Measurements from ENCODE around the gene CCT7. TPM values are rescaled to one million over a fixed set of nuclear protein-coding genes. Genes with fewer than 3 reads are reported as not detected.
A peak's percentile ranks its signal among the peaks of the same experiment; 100 is the strongest.
"Not testable (repeated sequence)": the region's sequence is repeated elsewhere in the genome, so short reads cannot be mapped to it uniquely, and the experiment has no call there.

Gene CCT7
- 164 TPM for total RNA-seq

GRCh38 chr2:73233932-73234832, at the start of gene CCT7:
Gene CCT7, plus strand, starts transcription at chr2:73234308. Its CDS starts 71 bp downstream, at chr2:73234379.
- peak; percentile 91 for DNase-seq

DNA sequence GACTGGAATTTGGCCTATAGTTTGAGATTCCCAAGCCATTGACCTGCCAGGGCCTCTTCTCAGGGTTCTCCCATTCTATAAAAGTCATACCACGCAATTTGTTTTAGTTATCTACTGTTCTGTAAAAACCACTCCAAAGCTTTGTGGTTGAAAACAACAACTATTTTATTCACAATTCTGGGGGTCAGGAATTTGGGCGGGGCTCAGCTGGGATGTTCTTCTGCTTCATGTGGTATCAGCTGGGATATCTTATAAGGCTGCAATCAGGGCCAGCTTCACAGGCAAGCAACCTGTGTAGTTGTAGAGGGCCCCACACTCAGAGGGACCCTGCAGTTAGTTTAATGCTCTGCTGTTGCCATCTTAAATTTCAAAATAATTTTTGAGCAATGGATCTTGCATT, 48.1 kb upstream of the CCT7 start:
- no peak for DNase-seq

- no peak for DNase-seq
These were observed 46.6 kb upstream of the CCT7 start for GRCh38 chr2:73187549-73187948.

- DNase-seq, result no peak
These were observed 36.5 kb upstream of the CCT7 start for GRCh38 chr2:73197579-73197978.

GRCh38 chr2:73200281-73200680, 33.8 kb upstream of the CCT7 start:
- not testable (repeated sequence) for DNase-seq

DNA sequence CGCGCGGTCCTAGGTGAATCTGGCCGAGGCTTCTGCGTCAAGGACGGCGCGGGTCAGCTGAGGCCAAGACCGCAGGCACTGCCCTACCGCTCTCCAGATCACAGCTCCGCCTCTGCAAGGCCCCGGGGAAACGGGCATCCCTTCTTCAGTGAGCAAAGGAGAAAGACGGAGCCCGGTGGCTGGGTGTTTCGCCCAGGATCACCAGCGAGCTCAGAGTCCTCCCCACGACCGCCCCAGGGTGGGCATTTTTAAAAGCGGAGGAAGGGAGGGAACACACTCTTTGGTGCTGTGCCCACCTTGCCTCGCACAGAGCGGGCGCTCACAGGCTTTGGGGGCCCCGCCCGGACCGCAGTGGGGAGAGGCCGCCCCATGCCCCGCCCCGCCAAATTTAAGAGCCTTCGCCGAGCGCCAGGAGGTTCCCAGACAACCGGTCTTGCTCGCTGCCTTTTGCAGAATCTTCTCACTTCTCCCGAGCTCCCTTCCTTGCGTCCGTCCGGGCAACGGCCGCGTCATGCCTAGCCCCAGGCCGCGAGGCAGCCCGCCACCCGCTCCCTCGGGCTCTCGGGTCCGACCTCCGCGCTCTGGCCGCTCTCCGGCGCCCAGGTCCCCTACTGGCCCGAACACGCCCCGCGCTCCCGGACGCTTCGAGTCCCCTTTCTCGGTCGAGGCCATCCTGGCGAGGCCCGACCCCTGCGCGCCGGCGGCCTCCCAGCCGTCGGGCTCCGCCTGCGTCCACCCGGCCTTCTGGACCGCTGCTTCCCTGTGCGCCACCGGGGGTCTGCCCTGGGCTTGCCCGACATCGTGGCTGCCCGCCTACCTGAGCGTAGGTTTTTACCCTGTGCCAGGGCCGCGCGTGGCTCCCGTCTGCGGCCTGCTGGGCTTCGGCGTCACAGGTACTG, 31.7 kb upstream of the CCT7 start, which contains the start of gene NOTO:
Gene NOTO, plus strand, starts transcription at position 419 of the 899 bp plus-strand sequence. Its CDS starts 93 bp downstream, at position 512.
- DNase-seq, result no peak

DNA sequence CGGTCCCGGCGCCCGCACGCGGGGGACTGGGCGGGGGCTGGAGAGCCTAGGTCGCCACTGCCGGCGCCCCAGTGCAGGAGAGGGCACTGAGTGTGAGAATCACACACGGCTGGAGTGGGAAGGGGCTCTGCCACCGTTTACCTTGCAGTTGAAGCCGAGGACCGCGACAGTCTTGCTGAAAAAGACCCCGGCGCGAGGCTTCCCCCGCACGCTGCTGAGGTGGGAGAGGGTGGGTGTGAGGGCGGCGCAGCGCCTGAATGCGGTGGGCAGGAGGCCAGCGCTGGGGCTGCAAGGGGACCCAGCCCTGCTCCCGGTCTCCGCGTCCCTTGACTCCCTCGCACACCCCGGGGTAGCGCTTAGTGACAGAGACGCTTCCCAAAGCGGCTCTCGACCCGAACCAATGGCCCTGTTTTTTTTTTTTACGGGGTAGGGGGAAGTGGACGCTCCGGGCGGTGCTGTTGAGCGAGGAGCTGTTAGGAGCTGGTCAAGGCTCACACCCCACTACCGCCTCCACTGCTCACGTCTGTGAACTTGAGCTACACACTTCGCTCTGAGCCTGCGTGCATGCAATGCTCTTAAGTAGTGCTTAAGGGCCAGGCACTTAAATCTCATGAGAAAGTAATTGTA, 30.9 kb upstream of the CCT7 start:
- no peak for DNase-seq

- DNase-seq, result no peak
These were observed 28.5 kb upstream of the CCT7 start for GRCh38 chr2:73205611-73206010.

GRCh38 chr2:73208258-73208657, 25.9 kb upstream of the CCT7 start:
- no peak for DNase-seq

DNA sequence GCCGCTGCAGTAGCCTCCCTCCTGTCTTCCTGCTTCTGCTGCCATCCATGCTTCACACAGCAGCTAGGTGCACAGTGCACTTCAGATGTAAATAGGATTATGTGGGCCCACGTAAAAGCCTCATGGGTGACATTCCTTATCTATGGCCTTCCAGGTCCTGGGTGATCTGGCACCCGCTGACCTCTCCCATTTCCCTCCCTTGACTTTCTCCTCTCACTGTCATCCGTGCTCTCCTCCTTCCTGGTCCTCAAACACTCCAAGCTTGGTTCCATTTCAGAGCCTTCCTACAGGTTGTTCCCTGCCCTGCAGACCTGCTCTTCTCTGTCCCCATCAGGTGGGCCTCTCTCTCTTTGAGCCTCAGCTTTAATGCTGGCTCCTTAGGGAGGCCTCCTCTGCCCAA, 24.1 kb upstream of the CCT7 start:
- no peak for DNase-seq

GRCh38 chr2:73210696-73211095, 23.4 kb upstream of the CCT7 start:
- no peak for DNase-seq

GRCh38 chr2:73212098-73212447, 22.0 kb upstream of the CCT7 start:
- DNase-seq, result no peak

DNA sequence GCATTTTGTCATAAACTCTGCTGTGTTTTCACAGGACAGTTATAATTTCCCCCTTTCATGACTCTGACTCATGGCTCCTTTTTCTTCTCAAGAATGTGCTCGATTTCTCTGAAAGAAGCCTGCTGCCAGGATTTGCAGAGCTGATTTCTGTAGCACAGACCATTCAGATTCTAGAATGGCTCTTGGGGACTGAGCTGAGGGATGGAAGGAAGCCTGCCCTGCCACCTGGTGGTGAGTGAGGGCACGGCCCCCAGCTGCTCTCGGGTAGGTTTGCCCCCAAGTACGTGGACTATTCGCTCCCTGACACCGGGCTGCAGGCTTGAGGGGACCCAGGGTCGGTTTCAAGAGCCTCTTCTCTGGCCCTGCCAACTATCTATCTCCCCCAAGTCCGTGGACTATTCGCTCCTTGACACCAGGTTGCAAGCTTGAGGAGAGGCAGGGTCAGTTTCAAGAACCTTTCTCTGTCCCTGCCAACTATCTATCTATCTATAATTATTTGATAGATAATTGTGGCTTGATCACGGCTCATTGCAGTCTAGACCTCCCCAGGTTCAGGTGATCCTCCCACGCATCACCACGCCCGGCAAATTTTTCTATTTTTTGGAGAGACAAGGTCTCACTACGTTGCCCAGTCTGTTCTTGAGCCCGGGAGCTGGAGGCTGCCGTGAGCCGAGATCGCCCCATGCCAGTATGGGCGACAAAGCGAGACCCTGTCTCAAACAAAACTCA, 21.5 kb upstream of the CCT7 start:
- peak; percentile 35 for DNase-seq

- DNase-seq, result peak; percentile 73
These were observed 19.7 kb upstream of the CCT7 start, which contains the start of gene SMYD5 for GRCh38 chr2:73214120-73215035. Gene SMYD5, plus strand, starts transcription at chr2:73214245. Its CDS starts 22 bp downstream, at chr2:73214267.

- DNase-seq, result no peak
These were observed 18.9 kb upstream of the CCT7 start for GRCh38 chr2:73215254-73215653.

GRCh38 chr2:73217160-73217559, 16.9 kb upstream of the CCT7 start:
- DNase-seq, result no peak

GRCh38 chr2:73217826-73218225, 16.3 kb upstream of the CCT7 start:
- DNase-seq, result no peak

- no peak for DNase-seq
These were observed 15.8 kb upstream of the CCT7 start for GRCh38 chr2:73218298-73218697.

GRCh38 chr2:73223821-73224220, 10.3 kb upstream of the CCT7 start:
- DNase-seq, result no peak

GRCh38 chr2:73225513-73226360, 8.4 kb upstream of the CCT7 start:
- no peak for DNase-seq
